ENCODE measurements around the gene TP53AIP1. TPM values are rescaled to one million over a fixed set of nuclear protein-coding genes. Genes with fewer than 3 reads are reported as not detected.

Gene TP53AIP1
- total RNA-seq, 1 experiment from 2014 or later, result 0.13 TPM

- DNase-seq (ENCODE audit: low read depth, low spot score), result no peak
- in situ Hi-C loops (cut with HindIII; ENCODE audit: low pct_unique_long_range_greater_than_20kb, low sequenced_read_pairs), result no loop called here
Observed at GRCh38 chr11:128949791-128950454, 7.3 kb upstream of the TP53AIP1 start.

- no peak for DNase-seq (ENCODE audit: low read depth, low spot score)
Observed at GRCh38 chr11:128948583-128948982, 5.9 kb upstream of the TP53AIP1 start.

GRCh38 chr11:128947773-128948172 is 5.1 kb upstream of the TP53AIP1 start:
- in situ Hi-C loops (cut with HindIII; ENCODE audit: low pct_unique_long_range_greater_than_20kb, low sequenced_read_pairs), result no loop called here
- DNase-seq (ENCODE audit: low read depth, low spot score), result no peak

More at GRCh38 chr11:128948583-128948982, 5.9 kb upstream of the TP53AIP1 start:
- in situ Hi-C loops (cut with HindIII; ENCODE audit: low pct_unique_long_range_greater_than_20kb, low sequenced_read_pairs), result no loop called here

- in situ Hi-C loops (cut with HindIII; ENCODE audit: low pct_unique_long_range_greater_than_20kb, low sequenced_read_pairs), result no loop called here
- no peak for DNase-seq (ENCODE audit: low read depth, low spot score)
Observed at GRCh38 chr11:128946648-128947047, 4.0 kb upstream of the TP53AIP1 start.

- in situ Hi-C loops (cut with HindIII; ENCODE audit: low pct_unique_long_range_greater_than_20kb, low sequenced_read_pairs), result no loop called here
- no peak for DNase-seq (ENCODE audit: low read depth, low spot score)
Observed at GRCh38 chr11:128943428-128943976, 831 bp upstream of the TP53AIP1 start.

- DNase-seq (ENCODE audit: low read depth, low spot score), result no peak
- in situ Hi-C loops (cut with HindIII; ENCODE audit: low pct_unique_long_range_greater_than_20kb, low sequenced_read_pairs), result no loop called here
Observed at GRCh38 chr11:128942272-128942612, 429 bp downstream of the TP53AIP1 start.

GRCh38 chr11:128941573-128942271 is 949 bp downstream of the TP53AIP1 start:
- in situ Hi-C loops (cut with HindIII; ENCODE audit: low pct_unique_long_range_greater_than_20kb, low sequenced_read_pairs), result no loop called here

GRCh38 chr11:128941110-128941509 is 1.6 kb downstream of the TP53AIP1 start:
- DNase-seq (ENCODE audit: low read depth, low spot score), result no peak
- in situ Hi-C loops (cut with HindIII; ENCODE audit: low pct_unique_long_range_greater_than_20kb, low sequenced_read_pairs), result no loop called here

More at GRCh38 chr11:128941573-128942271, 949 bp downstream of the TP53AIP1 start:
- no peak for DNase-seq (ENCODE audit: low read depth, low spot score)

GRCh38 chr11:128940603-128941002 is 2.1 kb downstream of the TP53AIP1 start:
- in situ Hi-C loops (cut with HindIII; ENCODE audit: low pct_unique_long_range_greater_than_20kb, low sequenced_read_pairs), result no loop called here
- no peak for DNase-seq (ENCODE audit: low read depth, low spot score)

- no peak for DNase-seq (ENCODE audit: low read depth, low spot score)
Observed at GRCh38 chr11:128940156-128940555, 2.5 kb downstream of the TP53AIP1 start.

GRCh38 chr11:128939591-128939990 is 3.1 kb downstream of the TP53AIP1 start:
- in situ Hi-C loops (cut with HindIII; ENCODE audit: low pct_unique_long_range_greater_than_20kb, low sequenced_read_pairs), result no loop called here
- no peak for DNase-seq (ENCODE audit: low read depth, low spot score)

More at GRCh38 chr11:128940156-128940555, 2.5 kb downstream of the TP53AIP1 start:
- in situ Hi-C loops (cut with HindIII; ENCODE audit: low pct_unique_long_range_greater_than_20kb, low sequenced_read_pairs), result no loop called here

GRCh38 chr11:128938156-128938885 is 4.3 kb downstream of the TP53AIP1 start:
- in situ Hi-C loops (cut with HindIII; ENCODE audit: low pct_unique_long_range_greater_than_20kb, low sequenced_read_pairs), result no loop called here
- DNase-seq (ENCODE audit: low read depth, low spot score), result no peak

- DNase-seq (ENCODE audit: low read depth, low spot score), result no peak
- in situ Hi-C loops (cut with HindIII; ENCODE audit: low pct_unique_long_range_greater_than_20kb, low sequenced_read_pairs), result no loop called here
Observed at GRCh38 chr11:128937480-128937879, 5.2 kb downstream of the TP53AIP1 start.

GRCh38 chr11:128936606-128937251 is 5.9 kb downstream of the TP53AIP1 start:
- in situ Hi-C loops (cut with HindIII; ENCODE audit: low pct_unique_long_range_greater_than_20kb, low sequenced_read_pairs), result no loop called here
- DNase-seq (ENCODE audit: low read depth, low spot score), result no peak

- in situ Hi-C loops (cut with HindIII; ENCODE audit: low pct_unique_long_range_greater_than_20kb, low sequenced_read_pairs), result no loop called here
- no peak for DNase-seq (ENCODE audit: low read depth, low spot score)
Observed at GRCh38 chr11:128934926-128935325, 7.7 kb downstream of the TP53AIP1 start.

- in situ Hi-C loops (cut with HindIII; ENCODE audit: low pct_unique_long_range_greater_than_20kb, low sequenced_read_pairs), result no loop called here
- no peak for DNase-seq (ENCODE audit: low read depth, low spot score)
Observed at GRCh38 chr11:128934351-128934750, 8.3 kb downstream of the TP53AIP1 start.

GRCh38 chr11:128933481-128934178 is 9.0 kb downstream of the TP53AIP1 start:
- in situ Hi-C loops (cut with HindIII; ENCODE audit: low pct_unique_long_range_greater_than_20kb, low sequenced_read_pairs), result no loop called here
- no peak for DNase-seq (ENCODE audit: low read depth, low spot score)

Measured in SK-MEL-5 (cell line).